Endothelial cell of umbilical vein (primary cell): ENCODE data around the gene PIGZ. TPM values are rescaled to one million over a fixed set of nuclear protein-coding genes. Genes with fewer than 3 reads are reported as not detected.

Source experiments
- BruUV-seq: library from RNA; stranded (reverse); fragments of 400-500 nt; replicated peaks from 2 replicates; lab custom pipeline; 2021; lab: Mats Ljungman, UMichigan
- CTCF ChIA-PET: fragments of 300-600, 350-600 bp; sonication (Branson Sonifier 250); formaldehyde crosslinking; loops from one replicate; lab custom pipeline; 2021; ENCODE audit warnings: antibody characterized with exemption, inconsistent platforms; lab: Charles Lee
- POLR2A ChIA-PET: fragments of 300-600, 350-600 bp; sonication (Branson Sonifier 250); formaldehyde crosslinking; loops from one replicate; lab custom pipeline; 2021; ENCODE audit warnings: antibody characterized with exemption, inconsistent platforms; lab: Charles Lee
- DNase-seq: peaks from one replicate; pipeline ENCODE4 v3.0.0-alpha.2; 2011; ENCODE audit warnings: low read depth, low spot score
- FAIRE-seq: peaks from 2 replicates; lab custom pipeline; 2011; peaks lifted over from hg19 to GRCh38; lab: Jason Lieb, UNC
- H2AFZ ChIP-seq: 2 replicates; pipeline ENCODE4 v1.6.0; 2012; ENCODE audit warnings: low read depth, low read length, control low read depth, inconsistent platforms
- H3K27ac ChIP-seq: 2 replicates; pipeline ENCODE4 v1.5.1; 2011; ENCODE audit warnings: low read depth, mild to moderate bottlenecking, control low read depth, low read length, moderate library complexity; ENCODE audit not compliant: insufficient read depth
- H3K27me3 ChIP-seq, 2 experiments: 2 replicates each; pipeline versions ENCODE4 v1.6.0 to v1.6.1; 2011; ENCODE audit warnings: low read length in 2 of 2, mixed read lengths in 1 of 2; ENCODE audit not compliant: control insufficient read depth in 2 of 2, insufficient read depth in 2 of 2
- H3K36me3 ChIP-seq, 2 experiments: 2 replicates in 1 of 2; 3 replicates in 1 of 2; pipeline ENCODE4 v1.5.1; 2011; ENCODE audit warnings: low read length in 2 of 2, mild to moderate bottlenecking in 1 of 2, moderate library complexity in 1 of 2; ENCODE audit not compliant: control insufficient read depth in 2 of 2, insufficient read depth in 2 of 2; ENCODE audit errors: extremely low read depth in 1 of 2
- H3K4me1 ChIP-seq: 3 replicates; pipeline ENCODE4 v1.5.1; 2011; ENCODE audit warnings: mild to moderate bottlenecking, low read length; ENCODE audit not compliant: control insufficient read depth, insufficient read depth; ENCODE audit errors: extremely low read depth
- H3K4me2 ChIP-seq: 2 replicates; pipeline ENCODE4 v1.6.1; 2011; ENCODE audit warnings: low read length, control low read depth, mixed read lengths; ENCODE audit not compliant: insufficient read depth
- H3K4me3 ChIP-seq, 3 experiments: fragments of 200-600 bp in 1 of 3; sonication (generic), shearing (Covaris generic) in 1 of 3; replicated peaks in 1 of 3; 2 replicates each; pipeline ENCODE4 v1.5.1; 2011 to 2016; ENCODE audit warnings: control low read depth in 3 of 3, low read length in 3 of 3, mild to moderate bottlenecking in 2 of 3, inconsistent platforms in 1 of 3, low read depth in 1 of 3, moderate library complexity in 1 of 3; ENCODE audit not compliant: insufficient read depth in 1 of 3
- H3K79me2 ChIP-seq: 2 replicates; pipeline ENCODE4 v1.6.0; 2012; ENCODE audit warnings: low read length, inconsistent platforms; ENCODE audit not compliant: control insufficient read depth, insufficient read depth
- H3K9ac ChIP-seq: replicated peaks from 2 replicates; pipeline ENCODE3; 2011; ENCODE audit warnings: low read length, control low read depth; ENCODE audit not compliant: insufficient read depth; ENCODE audit errors: extremely low read depth
- H3K9me1 ChIP-seq: replicated peaks from 3 replicates; pipeline ENCODE4 v1.6.0; 2011; ENCODE audit warnings: mild to moderate bottlenecking, low read length; ENCODE audit not compliant: control insufficient read depth, insufficient read depth; ENCODE audit errors: extremely low read depth
- H3K9me3 ChIP-seq: replicated peaks from 2 replicates; pipeline ENCODE4 v1.5.1; 2012; ENCODE audit warnings: low read length, inconsistent platforms; ENCODE audit not compliant: control insufficient read depth, insufficient read depth
- H4K20me1 ChIP-seq: replicated peaks from 2 replicates; pipeline ENCODE3; 2011; ENCODE audit warnings: mild to moderate bottlenecking, low read length; ENCODE audit not compliant: control insufficient read depth, insufficient read depth; ENCODE audit errors: extremely low read depth
- EZH2 ChIP-seq: IDR thresholded peaks from 2 replicates; pipeline ENCODE4 v1.6.1; 2012; ENCODE audit warnings: borderline replicate concordance, low read depth, mild to moderate bottlenecking, moderate library complexity, low read length, inconsistent platforms; ENCODE audit not compliant: severe bottlenecking
- FOS ChIP-seq: IDR thresholded peaks from 2 replicates; pipeline ENCODE4 v1.6.1; 2011; ENCODE audit warnings: mild to moderate bottlenecking, low read length, moderate library complexity, borderline replicate concordance; ENCODE audit not compliant: insufficient read depth
- GATA2 ChIP-seq: IDR thresholded peaks from 2 replicates; pipeline ENCODE4 v1.7.0; 2011; ENCODE audit warnings: low read depth, mild to moderate bottlenecking, moderate library complexity, mixed read lengths, low read length; ENCODE audit not compliant: insufficient read length, insufficient read depth
- JUN ChIP-seq: IDR thresholded peaks from 2 replicates; pipeline ENCODE4 v1.6.1; 2011; ENCODE audit warnings: borderline replicate concordance, low read depth; ENCODE audit not compliant: insufficient read length, insufficient read depth
- MYC ChIP-seq: IDR thresholded peaks from one replicate; pipeline ENCODE4 v1.6.1; 2011; ENCODE audit warnings: mild to moderate bottlenecking, low read depth, low read length
- POLR2A ChIP-seq: IDR thresholded peaks from 2 replicates; pipeline ENCODE4 v1.6.1; 2012; ENCODE audit warnings: low read depth, mild to moderate bottlenecking, control low read depth, low read length
- POLR2AphosphoS5 ChIP-seq: IDR thresholded peaks from 2 replicates; pipeline ENCODE4 v1.6.1; 2012; ENCODE audit warnings: low read depth, mild to moderate bottlenecking, control low read depth, low read length, moderate library complexity; ENCODE audit not compliant: insufficient read depth
- dilution Hi-C: fragments of 300-500 bp; cut with MboI; formaldehyde crosslinking; loops from one replicate; pipeline ENCODE4 v1.15.0; 2019; ENCODE audit warnings: low sequenced_read_pairs; ENCODE audit not compliant: extremely low pct_ligation_motif_present
- intact Hi-C: fragments of 100-400 bp; cut with micrococcal nuclease; formaldehyde crosslinking; loops from one replicate; pipeline ENCODE4 v1.10.0; 2022
- polyA plus RNA-seq, 4 experiments: library from polyadenylated mRNA; depleted of rRNA in 3 of 4; stranded (reverse) in 3 of 4; unstranded in 1 of 4; fragments of >200 nt; gene quantifications; 2 replicates each; pipeline versions ENCODE4 v1.2.1 to v1.2.3, GENCODE V29; 2011 to 2012; ENCODE audit warnings: missing spikeins in 1 of 4
- total RNA-seq: library from RNA; stranded (reverse); gene quantifications from 2 replicates; pipeline ENCODE4 v1.2.3, GENCODE V29; 2021
- TF ChIP-seq, protein P1 (sequence below): IDR thresholded peaks from 2 replicates; pipeline ENCODE4 v1.6.1; 2011; ENCODE audit not compliant: insufficient read depth, insufficient read length
- TF ChIP-seq, protein P2 (sequence below), 2 donors: IDR thresholded peaks; 1 replicate in 1 of 2; 2 replicates in 1 of 2; pipeline ENCODE4 v1.5.1; 2011; ENCODE audit warnings: low read length in 2 of 2, mild to moderate bottlenecking in 2 of 2, moderate library complexity in 2 of 2, control low read depth in 1 of 2, inconsistent platforms in 1 of 2, low read depth in 1 of 2; ENCODE audit not compliant: insufficient read depth in 1 of 2; ENCODE audit errors: extremely low read depth in 1 of 2

PIGZ gene
- total and polyA plus RNA-seq, 2 donors (not counting 3 experiments of a cell fraction or from before 2014, with no cell fraction given): 6.0 to 6.5 TPM

DNA sequence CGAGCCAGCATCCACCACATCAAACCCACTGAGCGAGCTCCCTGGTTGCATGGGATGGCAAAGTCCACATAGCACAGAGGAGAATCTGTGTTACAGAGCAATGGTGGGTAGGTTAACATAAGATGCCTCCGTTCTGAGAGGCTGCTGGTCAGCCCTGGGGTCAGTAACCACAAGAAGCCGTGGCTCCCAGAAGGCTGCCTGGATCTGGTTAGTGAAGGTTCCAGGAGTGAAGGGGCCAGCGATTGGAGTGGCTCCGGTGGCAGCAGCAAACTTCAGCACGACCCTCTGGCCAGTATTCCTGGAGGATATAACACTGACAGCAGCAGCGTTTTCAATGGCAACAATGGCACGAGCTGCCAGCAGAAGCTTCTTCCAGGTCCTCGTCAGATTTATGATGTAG lies 18.4 kb upstream of the PIGZ start:
- H3K4me3 ChIP-seq: no peak overlapping the region
- no peak overlapping the region for H2AFZ ChIP-seq
- DNase-seq: no peak
- no peaks in the 10 kb centered on the region for H3K4me1 ChIP-seq
- ChIA-PET CTCF (interaction anchor here (0.6 to 1.0 kb wide), 2 partner anchors 17 to 741 kb away, joined by 3 read pairs; no protein-coding TSS in a partner anchor), POLR2A (no interaction called here)
- no TSS peak for BruUV-seq
- no peaks in the 10 kb centered on the region for H4K20me1 ChIP-seq
- TF ChIP-seq GATA2 (no peak), MYC (no peak), EZH2 (no peak), JUN (no peak), POLR2AphosphoS5 (no peak), FOS (no peak), POLR2A (no peak)
- TF ChIP-seq, protein P1, sequence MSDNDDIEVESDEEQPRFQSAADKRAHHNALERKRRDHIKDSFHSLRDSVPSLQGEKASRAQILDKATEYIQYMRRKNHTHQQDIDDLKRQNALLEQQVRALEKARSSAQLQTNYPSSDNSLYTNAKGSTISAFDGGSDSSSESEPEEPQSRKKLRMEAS: no peak
- TF ChIP-seq, protein P2, sequence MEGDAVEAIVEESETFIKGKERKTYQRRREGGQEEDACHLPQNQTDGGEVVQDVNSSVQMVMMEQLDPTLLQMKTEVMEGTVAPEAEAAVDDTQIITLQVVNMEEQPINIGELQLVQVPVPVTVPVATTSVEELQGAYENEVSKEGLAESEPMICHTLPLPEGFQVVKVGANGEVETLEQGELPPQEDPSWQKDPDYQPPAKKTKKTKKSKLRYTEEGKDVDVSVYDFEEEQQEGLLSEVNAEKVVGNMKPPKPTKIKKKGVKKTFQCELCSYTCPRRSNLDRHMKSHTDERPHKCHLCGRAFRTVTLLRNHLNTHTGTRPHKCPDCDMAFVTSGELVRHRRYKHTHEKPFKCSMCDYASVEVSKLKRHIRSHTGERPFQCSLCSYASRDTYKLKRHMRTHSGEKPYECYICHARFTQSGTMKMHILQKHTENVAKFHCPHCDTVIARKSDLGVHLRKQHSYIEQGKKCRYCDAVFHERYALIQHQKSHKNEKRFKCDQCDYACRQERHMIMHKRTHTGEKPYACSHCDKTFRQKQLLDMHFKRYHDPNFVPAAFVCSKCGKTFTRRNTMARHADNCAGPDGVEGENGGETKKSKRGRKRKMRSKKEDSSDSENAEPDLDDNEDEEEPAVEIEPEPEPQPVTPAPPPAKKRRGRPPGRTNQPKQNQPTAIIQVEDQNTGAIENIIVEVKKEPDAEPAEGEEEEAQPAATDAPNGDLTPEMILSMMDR (IDR thresholded peaks at IDR 0.05; ENCODE audit: extremely low read depth in 1 of 2, insufficient read depth in 1 of 2, low read depth in 1 of 2, low read length in 2 of 2): no peak
- no peaks in the 10 kb centered on the region for H3K36me3 ChIP-seq
- intact Hi-C loops: no loop called here
- no peak for FAIRE-seq
- no peaks in the 10 kb centered on the region for H3K9me1 ChIP-seq
- no peaks in the 10 kb centered on the region for H3K9me3 ChIP-seq
- H3K9ac ChIP-seq: no peak overlapping the region
- peaks cover 6 to 24% of the 10 kb centered on the region in 2 experiments for H3K27me3 ChIP-seq
- H3K79me2 ChIP-seq: no peaks in the 10 kb centered on the region
- dilution Hi-C loops: no loop called here
- H3K4me2 ChIP-seq: no peak overlapping the region
- H3K27ac ChIP-seq: no peak overlapping the region
